ENCODE results near the gene VOPP1. TPM values are rescaled to one million over a fixed set of nuclear protein-coding genes. Genes with fewer than 3 reads are reported as not detected.

The VOPP1 gene
- total RNA-seq, 1 donor from 2014 or later: 53.7 TPM

- H3K4me1 ChIP-seq: no peaks in the 10 kb centered on the region
- H3K27me3 ChIP-seq: no peaks in the 10 kb centered on the region
- H3K36me3 ChIP-seq: no peaks in the 10 kb centered on the region
- no peaks in the 10 kb centered on the region for H3K9me3 ChIP-seq
- DNase-seq: no peak
- H3K4me3 ChIP-seq: no peak overlapping the region
- no peak for TF ChIP-seq CTCF (IDR thresholded peaks at IDR 0.05)
- intact Hi-C loops (cut with DNase I): no loop called here
- H3K27ac ChIP-seq: no peak overlapping the region
- peak; percentile 88 for ATAC-seq
These were observed 63.0 kb downstream of the VOPP1 start for GRCh38 chr7:55509322-55509721.

GRCh38 chr7:55508221-55509011, 63.9 kb downstream of the VOPP1 start:
- DNase-seq (no peak), ATAC-seq (no peak)
- Histone ChIP-seq H3K4me3 (no peak overlapping the region), H3K27ac (no peak overlapping the region), H3K27me3 (no peaks in the 10 kb centered on the region), H3K9me3 (no peaks in the 10 kb centered on the region), H3K36me3 (no peaks in the 10 kb centered on the region), H3K4me1 (no peaks in the 10 kb centered on the region)
- intact Hi-C loops (cut with DNase I): no loop called here
- TF ChIP-seq CTCF (IDR thresholded peaks at IDR 0.05): no peak

GRCh38 chr7:55507743-55508142, 64.6 kb downstream of the VOPP1 start:
- Histone ChIP-seq H3K4me3 (no peak overlapping the region), H3K36me3 (no peaks in the 10 kb centered on the region), H3K27ac (no peak overlapping the region), H3K27me3 (no peaks in the 10 kb centered on the region), H3K4me1 (no peaks in the 10 kb centered on the region), H3K9me3 (no peaks in the 10 kb centered on the region)
- ATAC-seq (no peak), DNase-seq (no peak)
- intact Hi-C loops (cut with DNase I): no loop called here
- TF ChIP-seq CTCF (IDR thresholded peaks at IDR 0.05): no peak

- no peak overlapping the region for H3K27ac ChIP-seq
- H3K9me3 ChIP-seq: no peaks in the 10 kb centered on the region
- H3K36me3 ChIP-seq: no peaks in the 10 kb centered on the region
- H3K4me3 ChIP-seq: no peak overlapping the region
- intact Hi-C loops (cut with DNase I): no loop called here
- ATAC-seq (no peak), DNase-seq (no peak)
- H3K27me3 ChIP-seq: no peaks in the 10 kb centered on the region
- no peak for TF ChIP-seq CTCF (IDR thresholded peaks at IDR 0.05)
- H3K4me1 ChIP-seq: no peaks in the 10 kb centered on the region
These were observed 67.2 kb downstream of the VOPP1 start for GRCh38 chr7:55504967-55505658.

GRCh38 chr7:55504093-55504859, 68.0 kb downstream of the VOPP1 start:
- Histone ChIP-seq H3K4me3 (no peak overlapping the region), H3K27ac (no peak overlapping the region), H3K36me3 (no peaks in the 10 kb centered on the region), H3K9me3 (no peaks in the 10 kb centered on the region), H3K27me3 (no peaks in the 10 kb centered on the region), H3K4me1 (no peaks in the 10 kb centered on the region)
- no peak for TF ChIP-seq CTCF (IDR thresholded peaks at IDR 0.05)
- intact Hi-C loops (cut with DNase I): no loop called here
- DNase-seq (no peak), ATAC-seq (no peak)
